Activated CD4-positive, CD25-positive, alpha-beta regulatory T cell treated with anti-CD3 and anti-CD28 coated beads, Interleukin-2, amount 50 U/mL, for 24 hours (primary cell): Measurements from ENCODE around the gene CEP131.
"Not testable (repeated sequence)": the region's sequence is repeated elsewhere in the genome, so short reads cannot be mapped to it uniquely, and the experiment has no call there.

Experiments
- ATAC-seq, 2 donors: fragments of 150-1000 bp; cut with Tn5 transposase; one replicate each; pipeline ENCODE4 v1.10.0; 2021; ENCODE audit warnings: mild to moderate bottlenecking in 1 of 2, moderate library complexity in 1 of 2

The CEP131 gene

GRCh38 chr17:81238490-81238814, 15.7 kb upstream of the CEP131 start:
- ATAC-seq, result no peak

- ATAC-seq, result no peak
These were observed 15.1 kb upstream of the CEP131 start for GRCh38 chr17:81237591-81238489.

DNA sequence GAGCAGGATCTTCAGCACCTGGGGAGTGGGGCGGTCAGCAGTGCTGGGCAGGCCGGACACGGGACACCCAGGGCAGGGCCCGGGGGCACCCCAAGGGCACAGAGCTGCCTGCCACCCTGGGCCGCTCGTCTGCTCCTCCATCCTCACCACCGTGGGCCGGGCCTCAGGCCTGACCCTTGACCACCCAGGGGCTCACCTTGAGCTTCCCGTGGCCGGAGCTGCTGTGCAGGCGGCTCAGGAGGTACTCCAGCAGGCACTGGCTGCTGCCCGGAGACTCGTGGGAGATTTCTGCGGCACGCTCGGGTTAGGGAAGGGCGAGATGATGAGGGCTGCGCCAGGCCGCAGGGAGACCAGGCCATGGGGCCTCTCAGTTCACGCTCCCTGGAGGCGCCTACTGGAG, 14.0 kb upstream of the CEP131 start:
- no peak for ATAC-seq

- no peak for ATAC-seq
These were observed 13.3 kb upstream of the CEP131 start for GRCh38 chr17:81235822-81236740.

DNA sequence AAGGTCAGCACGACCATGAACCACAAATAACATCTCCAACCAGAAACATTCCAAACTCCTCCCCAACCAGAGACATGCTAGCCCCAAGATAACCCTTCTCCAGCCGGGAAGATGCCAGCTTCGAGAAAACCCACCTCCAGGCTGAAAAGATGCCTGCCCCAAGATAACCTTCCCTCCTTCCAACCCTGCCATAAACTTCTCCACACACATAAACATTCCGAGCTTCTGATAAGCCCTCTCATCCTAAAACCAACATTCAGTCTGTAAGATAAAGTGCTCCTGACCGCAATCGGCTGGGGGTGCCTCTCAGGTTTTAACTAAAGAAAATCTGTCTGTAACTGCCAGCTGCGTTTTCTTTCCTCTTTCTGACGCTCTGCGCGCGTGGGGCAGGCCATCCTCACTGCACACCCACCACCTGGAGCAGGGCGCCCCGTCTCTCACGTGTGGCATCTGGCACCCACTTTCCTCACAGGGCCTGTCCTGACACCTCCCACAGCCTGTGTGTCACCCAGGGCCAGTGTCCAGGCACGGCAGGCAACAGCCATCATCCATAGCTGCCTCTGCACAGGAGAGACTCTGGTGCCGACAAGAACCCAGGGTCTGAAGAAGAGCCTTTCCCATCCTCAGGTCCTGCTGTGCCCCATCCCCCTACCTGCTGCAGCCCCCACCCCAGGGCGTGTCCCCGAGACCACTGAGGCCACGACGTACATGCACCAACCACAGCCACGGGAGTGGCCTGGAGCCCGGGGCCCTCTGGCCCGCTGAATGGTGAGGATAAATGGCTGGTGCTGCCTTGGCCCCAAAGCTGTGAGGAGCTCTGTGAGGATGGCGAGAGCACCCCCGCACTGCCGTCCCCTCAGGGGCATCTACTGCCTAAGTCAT, 12.4 kb upstream of the CEP131 start:
- no peak for ATAC-seq

GRCh38 chr17:81234506-81234855, 11.7 kb upstream of the CEP131 start:
- no peak for ATAC-seq

DNA sequence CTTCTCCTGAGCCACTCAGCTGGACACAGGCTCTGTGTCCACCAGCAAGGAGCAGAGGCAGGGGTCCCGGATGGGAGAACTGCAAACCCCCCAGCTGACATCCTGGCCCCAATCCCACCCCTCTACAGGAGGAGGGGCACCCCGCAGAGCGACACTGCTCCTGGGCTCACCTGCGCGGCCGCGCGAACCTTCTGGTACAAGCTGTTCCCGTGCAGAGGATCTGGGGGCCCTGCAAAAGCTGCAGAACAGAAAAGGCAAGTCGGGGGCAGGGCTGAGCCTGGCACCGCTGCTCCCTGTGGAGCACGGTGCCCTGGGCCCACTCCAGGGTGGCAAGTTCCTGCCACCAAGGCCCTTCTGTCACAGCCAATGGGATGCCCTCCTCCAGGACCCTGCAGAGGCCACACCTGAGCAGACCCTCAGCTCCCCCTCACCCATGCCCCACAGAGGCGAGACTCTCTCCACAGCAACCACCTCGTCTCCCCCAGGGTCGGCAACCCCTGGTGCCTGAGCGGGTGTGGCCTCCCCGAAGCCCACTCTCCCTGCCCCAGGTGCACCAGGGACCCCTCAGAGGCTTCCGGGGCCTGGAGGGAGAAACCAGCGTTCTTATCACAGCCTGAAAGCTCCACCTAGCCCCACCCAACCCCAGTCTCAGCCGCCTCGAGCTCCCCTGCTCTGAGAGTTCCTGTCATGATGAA, 11.2 kb upstream of the CEP131 start:
- no peak for ATAC-seq

DNA sequence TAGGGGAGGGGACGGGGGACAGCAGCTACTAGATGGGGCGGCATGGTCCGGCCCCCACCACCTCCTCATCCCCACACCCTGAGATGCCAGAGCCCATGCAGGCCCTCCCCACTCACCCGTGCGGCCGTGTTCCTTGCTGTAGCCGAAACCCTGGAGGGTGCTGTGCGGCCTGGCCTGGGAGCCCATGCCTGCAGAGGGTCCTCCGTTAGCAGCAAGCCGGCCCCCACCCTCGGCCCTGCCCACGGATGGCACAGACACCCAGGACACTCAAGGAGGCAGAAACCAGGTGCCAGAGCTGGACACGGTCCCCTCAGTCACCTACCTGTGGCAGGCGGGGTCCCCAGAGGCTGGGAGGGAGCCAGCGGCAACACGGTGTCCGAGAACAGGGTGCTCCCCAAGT, 10.6 kb upstream of the CEP131 start:
- ATAC-seq, result no peak

GRCh38 chr17:81232616-81233241, 10.0 kb upstream of the CEP131 start:
- ATAC-seq, result no peak

DNA sequence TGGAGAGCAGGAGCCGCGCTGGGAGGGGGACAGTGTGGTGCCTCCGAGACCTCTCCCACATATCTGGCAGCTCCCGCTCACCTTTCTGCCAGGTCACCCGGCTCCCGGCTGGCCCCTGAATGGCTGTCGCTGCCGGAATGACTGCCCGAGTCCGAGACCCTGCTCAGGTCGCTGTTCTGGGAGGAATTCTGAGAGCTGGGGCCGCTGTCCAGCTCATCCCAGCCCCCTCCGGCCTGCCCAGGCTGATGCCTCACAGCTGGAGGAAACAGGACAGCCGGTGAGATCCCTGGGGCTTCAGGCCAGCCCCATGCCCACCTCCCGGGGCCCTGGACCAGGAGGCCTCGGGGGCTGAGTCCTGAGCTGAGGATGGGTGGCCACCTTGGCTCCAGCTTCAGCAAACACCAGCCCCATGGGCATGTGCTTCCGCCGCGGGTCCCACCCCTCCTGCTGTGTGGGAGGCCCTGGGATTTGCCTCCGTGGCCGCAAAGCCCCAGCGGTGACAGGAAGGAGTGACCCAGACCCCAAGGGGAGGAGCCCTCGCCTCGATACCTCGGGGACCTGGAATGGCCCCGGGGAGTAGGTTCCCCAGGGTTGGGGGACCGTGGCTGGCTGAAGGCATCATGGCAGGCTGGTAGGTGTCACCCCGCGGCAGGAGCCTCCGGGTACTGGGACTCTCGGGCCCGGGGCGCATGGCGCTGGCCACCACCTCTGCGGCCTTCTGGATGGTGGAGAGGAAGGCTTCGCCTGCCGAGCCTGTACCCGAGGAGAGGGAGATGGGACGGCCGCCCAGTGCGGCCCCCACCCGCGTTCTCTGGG, 9.2 kb upstream of the CEP131 start:
- no peak for ATAC-seq

GRCh38 chr17:81231121-81231645, 8.4 kb upstream of the CEP131 start:
- no peak for ATAC-seq

DNA sequence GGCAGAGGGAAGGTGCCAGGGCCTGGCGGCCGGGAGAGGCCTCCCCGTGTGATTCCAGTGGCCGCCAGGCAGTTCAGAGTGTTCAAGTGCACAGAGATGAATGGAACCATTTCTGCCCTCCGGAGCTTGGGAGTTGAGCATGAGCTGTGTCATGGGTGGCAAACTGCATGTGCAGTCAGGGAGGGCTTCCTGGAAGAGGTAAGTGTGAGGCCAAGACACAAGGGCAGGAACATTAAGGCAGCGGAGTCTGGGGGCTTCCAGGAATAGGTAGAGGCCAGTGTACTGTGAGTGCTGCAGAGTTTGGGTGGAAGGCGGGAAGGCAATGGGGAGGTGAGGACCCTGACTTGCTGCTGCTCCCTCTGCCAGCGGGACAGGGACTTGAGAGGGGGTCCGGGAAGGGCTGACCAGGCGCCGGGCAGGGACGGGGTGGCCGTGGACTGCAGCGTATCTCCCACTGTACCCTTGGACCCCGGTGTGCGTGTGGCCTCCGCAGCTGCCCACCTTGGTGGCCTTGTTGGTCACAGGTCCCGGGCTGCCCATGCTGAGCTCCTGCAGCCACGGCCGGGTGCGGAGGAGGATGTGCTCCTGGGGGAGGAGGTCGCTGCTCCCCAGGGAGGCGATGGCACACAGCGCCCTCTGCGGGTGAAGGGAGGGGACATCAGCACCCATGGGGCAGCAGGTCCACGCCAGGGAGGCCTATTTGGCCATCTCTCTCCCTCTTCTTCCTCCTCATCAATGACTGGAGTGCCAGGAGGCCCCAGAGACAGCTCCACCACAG, 7.5 kb upstream of the CEP131 start:
- no peak for ATAC-seq

DNA sequence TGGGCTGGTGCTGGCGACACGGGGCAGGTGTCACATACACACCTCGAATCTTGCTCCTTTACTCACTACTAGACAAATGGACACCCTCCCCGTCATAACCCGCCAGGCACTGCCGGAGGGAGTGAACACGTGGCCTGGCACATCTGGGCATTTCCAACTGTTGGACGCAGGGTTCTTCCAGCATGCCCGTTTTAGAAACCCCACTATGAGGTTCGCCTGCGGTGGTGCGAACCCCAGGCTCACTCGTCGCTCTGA, 6.8 kb upstream of the CEP131 start:
- ATAC-seq, result no peak

DNA sequence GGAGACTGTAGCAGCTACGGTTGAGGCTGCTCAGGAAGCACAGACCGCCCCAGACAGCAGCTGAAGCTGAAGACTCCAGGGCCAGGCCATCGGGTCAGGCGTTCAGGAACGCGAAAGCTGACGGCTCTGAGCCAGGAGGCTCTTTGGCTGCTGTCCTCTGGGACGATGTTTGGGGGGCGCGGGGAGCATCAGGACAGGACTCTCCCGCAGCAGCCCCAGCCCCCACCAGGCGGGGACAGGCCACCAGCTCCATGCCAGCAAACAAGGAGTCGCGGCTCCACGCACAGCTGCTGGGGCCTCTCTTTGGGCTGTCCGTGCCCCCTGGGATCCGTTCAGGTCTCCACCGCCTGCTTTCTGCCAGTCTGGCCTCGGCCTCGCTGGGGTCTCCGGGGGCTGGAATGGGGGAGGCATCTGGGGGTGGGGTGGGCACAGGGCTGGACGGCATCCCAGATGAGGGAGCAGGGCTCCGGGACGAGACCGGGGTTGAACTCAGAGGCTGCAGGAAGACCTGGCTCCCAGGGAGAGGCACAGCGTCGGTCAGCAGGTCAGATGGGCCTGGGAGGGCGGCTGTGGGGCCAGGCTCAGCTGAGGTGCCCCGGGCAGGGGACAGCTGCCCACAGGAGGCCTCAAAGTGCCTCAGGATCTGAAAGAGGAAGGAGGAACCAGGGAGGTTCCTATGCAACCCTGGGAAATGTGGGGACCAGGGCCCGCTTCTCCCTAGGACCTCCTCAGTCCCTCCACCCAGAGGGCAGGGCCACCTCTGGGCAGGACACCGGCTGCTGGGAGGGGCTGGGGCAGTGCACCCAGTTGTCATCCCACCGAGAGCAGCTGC, 6.3 kb upstream of the CEP131 start:
- ATAC-seq, result no peak

DNA sequence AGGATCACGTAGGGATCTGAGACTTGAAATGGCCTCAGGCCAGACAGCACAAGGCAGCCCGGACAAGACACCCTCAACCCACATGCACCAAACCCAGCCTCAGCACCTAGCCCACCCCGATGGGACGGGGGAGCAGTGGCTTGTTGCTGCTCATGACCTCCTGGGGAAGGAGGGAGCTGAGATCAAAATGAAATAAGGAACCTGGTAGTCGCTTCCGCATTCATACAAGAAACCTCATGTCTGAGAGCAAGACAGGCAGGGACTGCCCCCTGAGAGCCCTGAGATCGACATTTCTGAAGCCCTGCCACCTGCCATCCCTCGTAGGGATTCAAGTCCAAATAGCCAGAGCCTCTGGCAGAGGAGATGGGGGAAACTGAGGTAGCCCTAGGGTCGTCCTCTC, 5.7 kb upstream of the CEP131 start:
- no peak for ATAC-seq

DNA sequence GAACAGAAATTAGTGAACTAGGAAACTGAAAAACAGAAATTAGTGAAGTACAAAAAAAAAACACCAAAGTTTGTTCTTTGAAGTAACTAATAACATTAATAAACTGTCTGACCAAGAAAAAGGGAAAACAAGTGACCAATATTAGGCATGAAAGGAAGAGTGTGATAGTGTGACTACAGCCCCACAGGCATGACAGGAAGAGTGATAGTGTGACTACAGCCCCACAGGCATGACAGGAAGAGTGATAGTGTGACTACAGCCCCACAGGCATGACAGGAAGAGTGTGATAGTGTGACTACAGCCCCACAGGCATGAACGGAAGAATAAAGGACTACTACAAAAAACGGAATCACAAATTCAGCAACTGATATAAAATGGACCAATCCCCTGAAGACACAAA, 4.9 kb upstream of the CEP131 start:
- ATAC-seq, result not testable (repeated sequence)

- ATAC-seq, result no peak
These were observed 981 bp upstream of the CEP131 start for GRCh38 chr17:81223762-81224130.

- peak in 1 of 2 donors; percentile 2 for ATAC-seq
These were observed 202 bp downstream of the CEP131 start for GRCh38 chr17:81222620-81222905.

DNA sequence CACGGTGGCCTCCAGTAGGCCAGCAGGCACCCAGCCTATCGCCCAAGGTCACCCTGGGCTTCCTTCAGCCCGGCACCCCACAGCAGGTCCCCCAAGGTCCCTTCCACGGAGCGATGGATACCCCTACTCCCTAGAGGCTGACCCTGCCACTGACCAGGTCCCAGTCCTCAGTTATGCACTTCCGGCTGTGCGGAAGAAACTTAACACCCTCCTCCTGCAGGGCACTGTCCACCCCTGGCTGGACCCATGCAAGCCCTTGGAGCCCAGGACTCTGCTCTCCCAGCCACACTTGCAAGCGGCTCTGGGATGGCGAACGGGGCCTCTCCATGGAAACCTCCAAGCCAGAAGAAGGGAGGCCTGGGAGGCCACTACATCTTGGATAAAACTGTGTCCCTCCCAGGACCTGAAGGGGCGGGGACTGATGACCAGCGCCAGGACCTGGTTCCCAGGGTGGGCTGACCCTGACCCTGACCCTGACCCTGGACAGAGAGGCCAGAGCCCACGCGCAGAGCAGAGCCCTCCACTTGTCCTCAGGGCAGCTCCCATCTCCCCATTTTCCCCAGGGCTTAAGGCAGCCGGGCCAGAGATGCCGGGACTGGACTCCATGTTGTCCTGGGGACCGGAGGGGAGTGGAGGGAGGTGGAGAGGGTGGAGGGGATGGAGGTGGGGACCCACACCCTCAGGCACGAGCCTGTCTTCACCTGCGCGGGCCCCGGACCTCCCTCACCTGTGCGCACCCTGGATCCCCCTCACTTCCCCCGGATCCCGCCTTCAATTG, 734 bp downstream of the CEP131 start:
- ATAC-seq, result no peak
